Measurements from ENCODE around the gene CHST11. TPM values are rescaled to one million over a fixed set of nuclear protein-coding genes. Genes with fewer than 3 reads are reported as not detected.

The CHST11 gene
- total and polyA plus RNA-seq, 9 of the 15 experiments (the other 6 are each of a cell fraction or from before 2014, with no cell fraction given), result 2.3 to 38.7 (median 15.0) TPM

- BruUV-seq (replicated peaks), result no TSS peak
- intact Hi-C loops (cut with micrococcal nuclease), result no loop called here
- no peak overlapping the region for H3K4me3 ChIP-seq
- TF ChIP-seq MAFF (IDR thresholded peaks at IDR 0.05; ENCODE audit: low read length) (no peak), RAD51 (IDR thresholded peaks at IDR 0.05; ENCODE audit: borderline replicate concordance, low read depth) (no peak), CBX5 (IDR thresholded peaks at IDR 0.05; ENCODE audit: borderline replicate concordance, low read depth) (no peak), RUNX1 (IDR thresholded peaks at IDR 0.05; ENCODE audit: low read depth) (no peak), FOXK1 (CRISPR knock-in tag; IDR thresholded peaks at IDR 0.05; ENCODE audit: borderline replicate concordance) (no peak), NFATC3 (IDR thresholded peaks at IDR 0.05) (no peak), TBP (optimal IDR thresholded peaks at IDR 0.05; ENCODE audit: low read depth, low read length) (no peak), DACH1 (IDR thresholded peaks at IDR 0.05; ENCODE audit: partially characterized antibody) (no peak), OTX1 (CRISPR knock-in tag; IDR thresholded peaks at IDR 0.05) (no peak), CXXC5 (CRISPR knock-in tag; IDR thresholded peaks at IDR 0.05) (no peak), CUX1 (CRISPR knock-in tag; IDR thresholded peaks at IDR 0.05) (no peak), HNRNPH1 (optimal IDR thresholded peaks at IDR 0.05; ENCODE audit: low read depth, low read length) (no peak)
- TF ChIP-seq, protein P1, sequence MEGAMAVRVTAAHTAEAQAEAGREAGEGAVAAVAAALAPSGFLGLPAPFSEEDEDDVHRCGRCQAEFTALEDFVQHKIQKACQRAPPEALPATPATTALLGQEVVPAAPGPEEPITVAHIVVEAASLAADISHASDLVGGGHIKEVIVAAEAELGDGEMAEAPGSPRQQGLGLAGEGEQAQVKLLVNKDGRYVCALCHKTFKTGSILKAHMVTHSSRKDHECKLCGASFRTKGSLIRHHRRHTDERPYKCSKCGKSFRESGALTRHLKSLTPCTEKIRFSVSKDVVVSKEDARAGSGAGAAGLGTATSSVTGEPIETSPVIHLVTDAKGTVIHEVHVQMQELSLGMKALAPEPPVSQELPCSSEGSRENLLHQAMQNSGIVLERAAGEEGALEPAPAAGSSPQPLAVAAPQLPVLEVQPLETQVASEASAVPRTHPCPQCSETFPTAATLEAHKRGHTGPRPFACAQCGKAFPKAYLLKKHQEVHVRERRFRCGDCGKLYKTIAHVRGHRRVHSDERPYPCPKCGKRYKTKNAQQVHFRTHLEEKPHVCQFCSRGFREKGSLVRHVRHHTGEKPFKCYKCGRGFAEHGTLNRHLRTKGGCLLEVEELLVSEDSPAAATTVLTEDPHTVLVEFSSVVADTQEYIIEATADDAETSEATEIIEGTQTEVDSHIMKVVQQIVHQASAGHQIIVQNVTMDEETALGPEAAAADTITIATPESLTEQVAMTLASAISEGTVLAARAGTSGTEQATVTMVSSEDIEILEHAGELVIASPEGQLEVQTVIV (CRISPR knock-in tag; IDR thresholded peaks at IDR 0.05; ENCODE audit: borderline replicate concordance), result no peak
- TF ChIP-seq, protein P2, sequence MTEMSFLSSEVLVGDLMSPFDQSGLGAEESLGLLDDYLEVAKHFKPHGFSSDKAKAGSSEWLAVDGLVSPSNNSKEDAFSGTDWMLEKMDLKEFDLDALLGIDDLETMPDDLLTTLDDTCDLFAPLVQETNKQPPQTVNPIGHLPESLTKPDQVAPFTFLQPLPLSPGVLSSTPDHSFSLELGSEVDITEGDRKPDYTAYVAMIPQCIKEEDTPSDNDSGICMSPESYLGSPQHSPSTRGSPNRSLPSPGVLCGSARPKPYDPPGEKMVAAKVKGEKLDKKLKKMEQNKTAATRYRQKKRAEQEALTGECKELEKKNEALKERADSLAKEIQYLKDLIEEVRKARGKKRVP (CRISPR knock-in tag; IDR thresholded peaks at IDR 0.05), result no peak
- TF ChIP-seq, protein P3, sequence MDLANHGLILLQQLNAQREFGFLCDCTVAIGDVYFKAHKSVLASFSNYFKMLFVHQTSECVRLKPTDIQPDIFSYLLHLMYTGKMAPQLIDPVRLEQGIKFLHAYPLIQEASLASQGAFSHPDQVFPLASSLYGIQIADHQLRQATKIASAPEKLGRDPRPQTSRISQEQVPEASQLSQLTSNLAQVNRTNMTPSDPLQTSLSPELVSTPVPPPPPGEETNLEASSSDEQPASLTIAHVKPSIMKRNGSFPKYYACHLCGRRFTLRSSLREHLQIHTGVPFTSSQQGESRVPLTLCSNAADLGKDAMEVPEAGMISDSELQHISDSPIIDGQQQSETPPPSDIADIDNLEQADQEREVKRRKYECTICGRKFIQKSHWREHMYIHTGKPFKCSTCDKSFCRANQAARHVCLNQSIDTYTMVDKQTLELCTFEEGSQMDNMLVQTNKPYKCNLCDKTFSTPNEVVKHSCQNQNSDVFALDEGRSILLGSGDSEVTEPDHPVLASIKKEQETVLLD (IDR thresholded peaks at IDR 0.05), result no peak
These were observed 344.3 kb downstream of the CHST11 start for GRCh38 chr12:104801005-104801404.

More at GRCh38 chr12:104801005-104801404, 344.3 kb downstream of the CHST11 start:
- H3K9me3 ChIP-seq (replicated peaks; ENCODE audit: control insufficient read depth, insufficient read depth, low read depth, low read length), result no peaks in the 10 kb centered on the region
- no peak for DNase-seq (ENCODE audit: extremely low read depth in 1 of 4, low spot score in 3 of 4)
- no peaks in the 10 kb centered on the region for H3K79me2 ChIP-seq (ENCODE audit: control insufficient read depth, insufficient read depth, low read length)
- no peaks in the 10 kb centered on the region for H3K9me1 ChIP-seq (ENCODE audit: control insufficient read depth, insufficient read depth, low read length)
- ChIA-PET CTCF (ENCODE audit: low intra/inter-chr PET ratio) (no interaction called here), POLR2A (no interaction called here)
- H2AFZ ChIP-seq (ENCODE audit: low read depth, low read length), result no peak overlapping the region
- H3K9ac ChIP-seq (ENCODE audit: insufficient read depth in 1 of 2, low read depth in 2 of 2, low read length in 2 of 2), result no peak overlapping the region
- no peaks in the 10 kb centered on the region for H3K36me3 ChIP-seq (ENCODE audit: control insufficient read depth, insufficient read depth, low read length)
- in situ Hi-C loops (cut with MboI), result no loop called here
- FAIRE-seq, result no peak
- peaks cover under 1 to 2% of the 10 kb centered on the region in 2 experiments; a peak in 2 of 5 replicates for H3K27me3 ChIP-seq (ENCODE audit: control insufficient read depth in 2 of 2, insufficient read depth in 2 of 2, low read length in 2 of 2)
- no peaks in the 10 kb centered on the region for H3K4me1 ChIP-seq (replicated peaks in 1 of 2; ENCODE audit: control insufficient read depth in 2 of 2, insufficient read depth in 2 of 2, low read length in 2 of 2)
- no peak for ATAC-seq
- WGBS (ENCODE audit: insufficient coverage, low coverage, missing lambda C conversion rate), result 6% methylated on average over 4 of the region's 4 CpGs
- H4K20me1 ChIP-seq (replicated peaks; ENCODE audit: control insufficient read depth, insufficient read depth, low read length), result no peaks in the 10 kb centered on the region
- H3K4me2 ChIP-seq (ENCODE audit: insufficient read depth, low read length), result no peak overlapping the region
- no peak overlapping the region for H3K27ac ChIP-seq (ENCODE audit: extremely low read depth, low read depth, low read length)
